NCI-H345 treated with DMSO at 0.1 percent for 48 hours (cell line): Measurements from ENCODE around the gene PIK3C2G.

ENCODE experiments used
- DNase-seq: peaks from one replicate; lab custom pipeline; 2025; ENCODE audit not compliant: unreplicated experiment; lab: John Stamatoyannopoulos, UW

PIK3C2G gene

GRCh38 chr12:18549598-18549997 is 288.3 kb downstream of the PIK3C2G start:
- DNase-seq: no peak

GRCh38 chr12:18551106-18551505 is 289.8 kb downstream of the PIK3C2G start:
- no peak for DNase-seq

- DNase-seq: no peak
These were observed 290.4 kb downstream of the PIK3C2G start for GRCh38 chr12:18551701-18552100.

GRCh38 chr12:18552829-18553228 is 291.5 kb downstream of the PIK3C2G start:
- DNase-seq: no peak

GRCh38 chr12:18556161-18556560 is 294.8 kb downstream of the PIK3C2G start:
- DNase-seq: no peak

- DNase-seq: no peak
These were observed 297.9 kb downstream of the PIK3C2G start for GRCh38 chr12:18559242-18559641.

- DNase-seq: no peak
These were observed 301.2 kb downstream of the PIK3C2G start for GRCh38 chr12:18562531-18562930.

- no peak for DNase-seq
These were observed 303.0 kb downstream of the PIK3C2G start for GRCh38 chr12:18564306-18564705.

GRCh38 chr12:18567787-18568186 is 306.5 kb downstream of the PIK3C2G start:
- no peak for DNase-seq

GRCh38 chr12:18570543-18570942 is 309.2 kb downstream of the PIK3C2G start:
- no peak for DNase-seq

GRCh38 chr12:18576104-18576626 is 314.8 kb downstream of the PIK3C2G start:
- DNase-seq: no peak

- no peak for DNase-seq
These were observed 315.3 kb downstream of the PIK3C2G start for GRCh38 chr12:18576648-18577047.

- no peak for DNase-seq
These were observed 316.9 kb downstream of the PIK3C2G start for GRCh38 chr12:18578191-18578590.

GRCh38 chr12:18580291-18580690 is 319.0 kb downstream of the PIK3C2G start:
- no peak for DNase-seq

- DNase-seq: no peak
These were observed 319.4 kb downstream of the PIK3C2G start for GRCh38 chr12:18580706-18581105.

- no peak for DNase-seq
These were observed 320.1 kb downstream of the PIK3C2G start for GRCh38 chr12:18581232-18581962.

- DNase-seq: no peak
These were observed 322.3 kb downstream of the PIK3C2G start for GRCh38 chr12:18583655-18584054.

- no peak for DNase-seq
These were observed 325.3 kb downstream of the PIK3C2G start for GRCh38 chr12:18586581-18586980.

- DNase-seq: no peak
These were observed 328.0 kb downstream of the PIK3C2G start for GRCh38 chr12:18589316-18589715.

GRCh38 chr12:18591473-18591872 is 330.2 kb downstream of the PIK3C2G start:
- DNase-seq: no peak

- no peak for DNase-seq
These were observed 334.1 kb downstream of the PIK3C2G start for GRCh38 chr12:18595412-18595811.

- no peak for DNase-seq
These were observed 340.6 kb downstream of the PIK3C2G start for GRCh38 chr12:18601962-18602361.

GRCh38 chr12:18612971-18613370 is 351.7 kb downstream of the PIK3C2G start:
- DNase-seq: no peak
